Mesendoderm (in vitro differentiated cells): ENCODE results near the gene MC1R.

ENCODE experiments used
- DNase-seq: peaks from one replicate; pipeline ENCODE4 v3.0.0; 2013
- H2AK5ac ChIP-seq: 2 replicates; pipeline ENCODE4 v1.6.1; 2013; ENCODE audit warnings: low read length, inconsistent platforms
- H2BK120ac ChIP-seq: 2 replicates; pipeline ENCODE4 v1.6.1; 2013; ENCODE audit warnings: low read depth, mild to moderate bottlenecking, low read length, moderate library complexity, mixed read lengths
- H2BK15ac ChIP-seq: replicated peaks from 2 replicates; pipeline ENCODE4 v1.6.1; 2013; ENCODE audit warnings: low read depth, mild to moderate bottlenecking, moderate library complexity
- H2BK5ac ChIP-seq: 2 replicates; pipeline ENCODE4 v1.6.1; 2013; ENCODE audit warnings: low read length, inconsistent platforms
- H3K18ac ChIP-seq: 2 replicates; pipeline ENCODE4 v1.6.1; 2013; ENCODE audit warnings: mild to moderate bottlenecking, low read length, mixed read lengths
- H3K23ac ChIP-seq: one replicate; pipeline ENCODE4 v1.6.1; 2013; ENCODE audit warnings: low read length
- H3K27ac ChIP-seq: 2 replicates; pipeline ENCODE4 v1.5.1; 2013; ENCODE audit warnings: low read depth, mild to moderate bottlenecking, inconsistent platforms, low read length, moderate library complexity
- H3K27me3 ChIP-seq: 2 replicates; pipeline ENCODE4 v1.6.1; 2013; ENCODE audit warnings: low read length, control low read depth, mild to moderate bottlenecking, inconsistent platforms; ENCODE audit not compliant: insufficient read depth, poor library complexity
- H3K36me3 ChIP-seq: 2 replicates; pipeline ENCODE4 v1.6.1; 2013; ENCODE audit warnings: low read length, inconsistent platforms; ENCODE audit not compliant: control insufficient read depth, insufficient read depth
- H3K4ac ChIP-seq: one replicate; pipeline ENCODE4 v1.6.1; 2013; ENCODE audit warnings: low read depth, mild to moderate bottlenecking, low read length, moderate library complexity
- H3K4me1 ChIP-seq: 2 replicates; pipeline ENCODE4 v1.6.1; 2013; ENCODE audit warnings: low read depth, low read length, inconsistent platforms; ENCODE audit not compliant: control insufficient read depth
- H3K4me2 ChIP-seq: 2 replicates; pipeline ENCODE4 v1.6.1; 2013; ENCODE audit warnings: low read length
- H3K4me3 ChIP-seq: 2 replicates; pipeline ENCODE4 v1.5.1; 2013; ENCODE audit warnings: mild to moderate bottlenecking, low read length
- H3K56ac ChIP-seq: one replicate; pipeline ENCODE4 v1.6.1; 2013; ENCODE audit warnings: low read length
- H3K79me1 ChIP-seq: 2 replicates; pipeline ENCODE4 v1.6.1; 2013; ENCODE audit warnings: low read length, inconsistent platforms
- H3K79me2 ChIP-seq: 2 replicates; pipeline ENCODE4 v1.6.1; 2013; ENCODE audit warnings: mild to moderate bottlenecking, low read length; ENCODE audit not compliant: control insufficient read depth, insufficient read depth
- H3K9ac ChIP-seq: 2 replicates; pipeline ENCODE4 v1.6.1; 2013; ENCODE audit warnings: low read length, inconsistent platforms
- H4K5ac ChIP-seq: one replicate; pipeline ENCODE4 v1.6.1; 2013; ENCODE audit warnings: low read length
- H4K8ac ChIP-seq: one replicate; pipeline ENCODE4 v1.6.1; 2013; ENCODE audit warnings: low read depth, mild to moderate bottlenecking, control low read depth, low read length, moderate library complexity
- WGBS: extraction: QIAGEN DNeasy Blood & Tissue Kit; methylation state at CpG from one replicate; pipeline ENCODE4 v1.1.7; 2013; ENCODE audit warnings: low lambda C conversion rate, missing lambda C conversion rate; ENCODE audit not compliant: insufficient coverage; ENCODE audit errors: extremely low coverage; 5-methylcytosine and 5-hydroxymethylcytosine counted together

Gene MC1R

DNA sequence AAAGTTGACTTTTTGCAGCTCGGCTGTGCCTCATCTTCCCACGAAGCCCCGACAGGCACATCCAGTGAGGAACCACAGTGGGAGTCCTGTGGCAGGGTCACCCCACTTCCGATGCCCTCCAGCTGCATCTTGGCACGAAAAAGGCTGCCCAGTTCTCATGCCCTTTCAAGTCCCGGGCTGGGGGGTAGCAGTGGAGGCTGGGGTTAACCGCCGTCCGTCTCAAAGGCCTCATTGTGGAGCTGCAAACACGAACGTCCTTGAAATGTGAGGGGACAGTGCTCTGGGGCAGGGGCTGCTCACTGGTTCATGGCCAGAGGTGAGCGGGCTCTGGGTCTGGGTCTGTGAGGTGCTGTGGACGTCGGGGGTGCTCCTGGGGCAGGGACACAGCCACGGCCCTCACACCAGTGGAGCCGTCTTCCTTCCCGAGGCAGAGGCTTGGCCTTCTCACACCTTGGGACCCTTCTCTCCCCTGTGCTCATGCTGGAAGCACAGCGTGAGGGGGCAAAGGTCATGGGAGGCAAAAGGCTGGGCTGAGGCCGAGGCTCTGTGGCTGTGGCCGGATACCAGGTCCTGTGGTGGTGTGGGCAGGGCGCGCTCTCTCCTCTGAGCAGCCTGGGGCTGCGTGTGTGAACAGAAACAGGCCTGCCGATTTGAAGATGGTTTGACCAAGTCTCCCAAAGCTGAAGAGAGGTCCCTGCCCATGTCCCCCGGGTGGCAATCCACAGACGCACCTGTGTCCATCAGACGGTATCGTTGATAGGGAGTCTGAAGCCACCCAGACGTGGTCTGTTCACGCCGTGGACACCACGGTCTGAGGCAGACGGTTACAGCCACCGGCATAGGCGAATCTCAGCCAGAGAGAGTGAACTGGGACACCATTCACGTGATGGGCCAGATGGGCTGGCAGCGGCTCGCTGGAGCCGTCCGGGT, 3.1 kb upstream of the MC1R start:
- Histone ChIP-seq H2BK120ac (no peak overlapping the region), H2BK15ac (no peak overlapping the region), H2AK5ac (no peak overlapping the region), H3K4me1 (peaks cover 6% of the 10 kb centered on the region), H3K36me3 (peaks cover 4% of the 10 kb centered on the region), H3K23ac (no peak overlapping the region), H3K79me2 (no peaks in the 10 kb centered on the region), H3K4me3 (no peak overlapping the region), H3K79me1 (no peaks in the 10 kb centered on the region), H3K27me3 (no peaks in the 10 kb centered on the region), H3K18ac (no peak overlapping the region), H4K8ac (no peak overlapping the region), H2BK5ac (no peak overlapping the region), H4K5ac (no peak overlapping the region), H3K56ac (no peak overlapping the region), H3K4me2 (no peak overlapping the region), H3K27ac (no peak overlapping the region), H3K9ac (no peak overlapping the region), H3K4ac (no peak overlapping the region)
- no peak for DNase-seq
- WGBS = no CpG with 5 or more reads among the region's 40 CpGs

GRCh38 chr16:89917773-89918452, 749 bp upstream of the MC1R start:
- H3K4me1 ChIP-seq = peaks cover 8% of the 10 kb centered on the region
- H4K5ac ChIP-seq = no peak overlapping the region
- H3K9ac ChIP-seq = peak overlapping the region; percentile 56
- no peak overlapping the region for H2BK120ac ChIP-seq
- peak overlapping the region; percentile 89 for H3K4me2 ChIP-seq
- H3K18ac ChIP-seq = peak overlapping the region; percentile 11
- no peaks in the 10 kb centered on the region for H3K79me2 ChIP-seq
- no peaks in the 10 kb centered on the region for H3K27me3 ChIP-seq
- H2BK5ac ChIP-seq = peak overlapping the region; percentile 31
- H2BK15ac ChIP-seq = no peak overlapping the region
- H3K56ac ChIP-seq = peak overlapping the region; percentile 80
- H3K4me3 ChIP-seq = peak overlapping the region; percentile 12
- H3K79me1 ChIP-seq = no peaks in the 10 kb centered on the region
- DNase-seq = peak; percentile 79
- H3K36me3 ChIP-seq = no peaks in the 10 kb centered on the region
- H2AK5ac ChIP-seq = no peak overlapping the region
- H3K27ac ChIP-seq = peak overlapping the region; percentile 24
- no CpG with 5 or more reads among the region's 39 CpGs for WGBS
- no peak overlapping the region for H3K23ac ChIP-seq
- H3K4ac ChIP-seq = peak overlapping the region; percentile 4
- H4K8ac ChIP-seq = no peak overlapping the region

GRCh38 chr16:89919535-89920406, 1.1 kb downstream of the MC1R start:
- no peak overlapping the region for H4K5ac ChIP-seq
- no CpG with 5 or more reads among the region's 52 CpGs for WGBS
- no peak overlapping the region for H3K27ac ChIP-seq
- H3K79me2 ChIP-seq = no peaks in the 10 kb centered on the region
- H3K9ac ChIP-seq = no peak overlapping the region
- H3K4me2 ChIP-seq = no peak overlapping the region
- no peak overlapping the region for H3K18ac ChIP-seq
- no peak overlapping the region for H3K56ac ChIP-seq
- H3K27me3 ChIP-seq = no peaks in the 10 kb centered on the region
- no peak overlapping the region for H2BK15ac ChIP-seq
- H4K8ac ChIP-seq = no peak overlapping the region
- H3K36me3 ChIP-seq = no peaks in the 10 kb centered on the region
- H3K4me3 ChIP-seq = no peak overlapping the region
- no peak overlapping the region for H2AK5ac ChIP-seq
- peaks cover 8% of the 10 kb centered on the region for H3K4me1 ChIP-seq
- peaks cover 1% of the 10 kb centered on the region for H3K79me1 ChIP-seq
- H2BK5ac ChIP-seq = no peak overlapping the region
- H2BK120ac ChIP-seq = no peak overlapping the region
- H3K23ac ChIP-seq = no peak overlapping the region
- no peak overlapping the region for H3K4ac ChIP-seq
- no peak for DNase-seq

DNA sequence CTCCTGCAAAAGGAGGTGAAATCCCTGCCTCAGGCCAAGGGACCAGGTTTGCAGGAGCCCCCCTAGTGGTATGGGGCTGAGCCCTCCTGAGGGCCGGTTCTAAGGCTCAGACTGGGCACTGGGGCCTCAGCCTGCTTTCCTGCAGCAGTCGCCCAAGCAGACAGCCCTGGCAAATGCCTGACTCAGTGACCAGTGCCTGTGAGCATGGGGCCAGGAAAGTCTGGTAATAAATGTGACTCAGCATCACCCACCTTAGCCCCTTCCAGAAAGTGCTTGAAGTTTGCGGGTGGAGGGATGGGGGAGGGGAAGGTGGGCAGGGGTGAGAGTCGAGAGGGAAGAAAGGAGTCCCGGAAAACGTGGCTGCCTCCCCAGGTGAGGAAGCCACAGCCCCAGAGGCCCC, 2.1 kb downstream of the MC1R start:
- no peak overlapping the region for H4K8ac ChIP-seq
- peaks cover 1% of the 10 kb centered on the region for H3K79me1 ChIP-seq
- peaks cover 8% of the 10 kb centered on the region for H3K4me1 ChIP-seq
- no CpG with 5 or more reads among the region's 6 CpGs for WGBS
- no peak overlapping the region for H3K27ac ChIP-seq
- no peak overlapping the region for H3K23ac ChIP-seq
- no peaks in the 10 kb centered on the region for H3K79me2 ChIP-seq
- H2BK15ac ChIP-seq = no peak overlapping the region
- peak overlapping the region; percentile 96 for H3K56ac ChIP-seq
- no peak overlapping the region for H2AK5ac ChIP-seq
- no peak overlapping the region for H3K4me3 ChIP-seq
- H3K27me3 ChIP-seq = no peaks in the 10 kb centered on the region
- no peak overlapping the region for H4K5ac ChIP-seq
- no peak overlapping the region for H3K18ac ChIP-seq
- no peak overlapping the region for H3K4ac ChIP-seq
- H3K36me3 ChIP-seq = no peaks in the 10 kb centered on the region
- no peak overlapping the region for H3K4me2 ChIP-seq
- no peak for DNase-seq
- no peak overlapping the region for H2BK5ac ChIP-seq
- H2BK120ac ChIP-seq = no peak overlapping the region
- H3K9ac ChIP-seq = peak overlapping the region; percentile 34

DNA sequence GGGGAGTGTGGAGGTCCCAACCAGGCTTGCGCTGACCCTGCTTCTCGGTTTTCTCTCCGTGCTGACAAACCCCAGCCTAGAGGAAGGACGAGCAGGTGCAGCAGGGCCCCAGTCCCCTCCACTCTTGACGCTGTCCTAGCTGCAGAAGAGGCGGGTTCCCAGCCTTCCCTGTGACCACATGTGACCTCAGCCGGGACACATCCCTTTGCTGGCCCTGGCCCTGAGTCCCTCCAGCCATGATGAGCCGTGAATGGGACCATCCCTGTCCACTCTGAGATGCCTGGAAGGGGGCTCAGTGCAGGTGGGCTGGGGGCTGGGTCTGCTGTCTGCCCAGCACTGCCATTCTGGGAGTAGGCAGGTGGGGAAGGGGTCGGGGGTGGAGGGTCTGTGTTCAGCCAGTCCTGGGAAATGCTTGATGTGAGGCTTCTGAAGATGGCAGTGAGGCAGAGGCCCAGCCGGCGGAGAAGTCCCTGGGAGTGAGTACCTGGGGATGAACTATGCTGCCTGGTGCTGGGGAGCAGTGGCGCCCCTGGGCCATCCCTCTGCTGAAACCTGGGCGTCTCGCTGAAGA, 2.6 kb downstream of the MC1R start:
- Histone ChIP-seq H3K23ac (no peak overlapping the region), H4K8ac (no peak overlapping the region), H3K4me3 (no peak overlapping the region), H3K56ac (peak overlapping the region; percentile 96), H3K9ac (peak overlapping the region; percentile 98), H3K36me3 (no peaks in the 10 kb centered on the region), H3K4me1 (peaks cover 8% of the 10 kb centered on the region), H2BK120ac (no peak overlapping the region), H3K4me2 (peak overlapping the region; percentile 90), H3K4ac (peak overlapping the region; percentile 36), H3K27ac (peak overlapping the region; percentile 96), H2BK5ac (no peak overlapping the region), H3K18ac (peak overlapping the region; percentile 3), H2AK5ac (no peak overlapping the region), H2BK15ac (no peak overlapping the region), H4K5ac (no peak overlapping the region), H3K79me2 (no peaks in the 10 kb centered on the region), H3K79me1 (peaks cover 1% of the 10 kb centered on the region), H3K27me3 (no peaks in the 10 kb centered on the region)
- no CpG with 5 or more reads among the region's 14 CpGs for WGBS
- peak; percentile 47 for DNase-seq
